Neural progenitor cell (in vitro differentiated cells): Measurements from ENCODE around the gene SUPT4H1.

ENCODE experiments used
- EZH2 ChIP-seq: fragments of 200-600 bp; sonication (generic); IDR thresholded peaks from 2 replicates; pipeline ENCODE4 v1.6.1; 2017; ENCODE audit warnings: antibody characterized with exemption, mild to moderate bottlenecking, moderate library complexity
- EZH2phosphoT487 ChIP-seq: fragments of 200-600 bp; sonication (generic); IDR thresholded peaks from 2 replicates; pipeline ENCODE4 v1.6.1; 2017; ENCODE audit warnings: antibody characterized with exemption
- TF ChIP-seq, protein P1 (sequence below): fragments of 200-600 bp; sonication (generic); IDR thresholded peaks from 2 replicates; pipeline ENCODE4 v1.5.1; 2017; ENCODE audit warnings: antibody characterized with exemption, mild to moderate bottlenecking

- TF ChIP-seq, protein P1, sequence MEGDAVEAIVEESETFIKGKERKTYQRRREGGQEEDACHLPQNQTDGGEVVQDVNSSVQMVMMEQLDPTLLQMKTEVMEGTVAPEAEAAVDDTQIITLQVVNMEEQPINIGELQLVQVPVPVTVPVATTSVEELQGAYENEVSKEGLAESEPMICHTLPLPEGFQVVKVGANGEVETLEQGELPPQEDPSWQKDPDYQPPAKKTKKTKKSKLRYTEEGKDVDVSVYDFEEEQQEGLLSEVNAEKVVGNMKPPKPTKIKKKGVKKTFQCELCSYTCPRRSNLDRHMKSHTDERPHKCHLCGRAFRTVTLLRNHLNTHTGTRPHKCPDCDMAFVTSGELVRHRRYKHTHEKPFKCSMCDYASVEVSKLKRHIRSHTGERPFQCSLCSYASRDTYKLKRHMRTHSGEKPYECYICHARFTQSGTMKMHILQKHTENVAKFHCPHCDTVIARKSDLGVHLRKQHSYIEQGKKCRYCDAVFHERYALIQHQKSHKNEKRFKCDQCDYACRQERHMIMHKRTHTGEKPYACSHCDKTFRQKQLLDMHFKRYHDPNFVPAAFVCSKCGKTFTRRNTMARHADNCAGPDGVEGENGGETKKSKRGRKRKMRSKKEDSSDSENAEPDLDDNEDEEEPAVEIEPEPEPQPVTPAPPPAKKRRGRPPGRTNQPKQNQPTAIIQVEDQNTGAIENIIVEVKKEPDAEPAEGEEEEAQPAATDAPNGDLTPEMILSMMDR: no peak
- TF ChIP-seq EZH2 (no peak), EZH2phosphoT487 (no peak)
Observed at GRCh38 chr17:58316260-58316960, 35.6 kb downstream of the SUPT4H1 start.
